Fibroblast of the aortic adventitia (primary cell): ENCODE results near the gene MIEF1. TPM values are rescaled to one million over a fixed set of nuclear protein-coding genes. Genes with fewer than 3 reads are reported as not detected.
A peak's percentile ranks its signal among the peaks of the same experiment; 100 is the strongest.

Experiments
- DNase-seq: peaks from one replicate; pipeline ENCODE4 v3.0.0-alpha.2; 2010; ENCODE audit warnings: low read depth
- H3K4me3 ChIP-seq: 2 replicates; pipeline ENCODE4 v1.5.1; 2011; ENCODE audit warnings: low read depth, mild to moderate bottlenecking, control low read depth, low read length, moderate library complexity
- CTCF ChIP-seq: IDR thresholded peaks from 2 replicates; pipeline ENCODE4 v1.5.1; 2011; ENCODE audit warnings: mild to moderate bottlenecking, low read length, control low read depth, inconsistent platforms; ENCODE audit not compliant: insufficient read depth
- total RNA-seq: library from RNA; depleted of rRNA; stranded (reverse); fragments of >200 nt; gene quantifications from 2 replicates; pipeline ENCODE4 v1.2.3, GENCODE V29; 2012; ENCODE audit warnings: low replicate concordance

Gene MIEF1
- total RNA-seq, 1 donor = 27.7 TPM

GRCh38 chr22:39457556-39458443 lies 44.3 kb upstream of the MIEF1 start:
- no peak overlapping the region for H3K4me3 ChIP-seq
- no peak for TF ChIP-seq CTCF
- DNase-seq = no peak

GRCh38 chr22:39458444-39459083 lies 43.5 kb upstream of the MIEF1 start:
- H3K4me3 ChIP-seq = no peak overlapping the region
- DNase-seq = no peak
- no peak for TF ChIP-seq CTCF

DNA sequence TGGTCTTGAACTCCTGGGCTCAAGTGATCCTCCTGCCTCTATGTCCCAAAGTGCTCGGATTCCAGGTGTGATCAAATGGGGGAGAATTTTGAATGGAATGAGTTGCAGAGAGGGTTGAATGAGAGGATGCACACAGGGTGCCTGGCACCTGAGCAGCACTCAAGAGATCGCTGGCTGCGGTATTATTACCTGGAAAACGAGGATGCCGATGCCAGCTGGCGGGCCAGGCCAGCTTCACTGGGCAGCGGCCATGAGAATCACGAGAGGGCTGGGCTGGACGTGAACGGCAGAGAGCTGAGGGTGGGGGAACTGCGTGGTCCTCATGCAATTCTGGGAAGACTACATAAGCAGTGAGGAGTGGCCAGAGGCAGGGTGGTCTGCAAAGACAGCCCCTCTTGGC lies 42.4 kb upstream of the MIEF1 start:
- TF ChIP-seq CTCF = no peak
- H3K4me3 ChIP-seq = no peak overlapping the region
- DNase-seq = no peak

GRCh38 chr22:39462443-39463221 lies 39.5 kb upstream of the MIEF1 start:
- no peak overlapping the region for H3K4me3 ChIP-seq
- no peak for TF ChIP-seq CTCF
- DNase-seq = no peak

GRCh38 chr22:39463277-39463676 lies 38.8 kb upstream of the MIEF1 start:
- no peak for DNase-seq
- H3K4me3 ChIP-seq = no peak overlapping the region
- no peak for TF ChIP-seq CTCF

GRCh38 chr22:39463931-39464390 lies 38.1 kb upstream of the MIEF1 start:
- peak; percentile 22 for DNase-seq
- no peak for TF ChIP-seq CTCF
- no peak overlapping the region for H3K4me3 ChIP-seq
